GM12878 (cell line): Measurements from ENCODE around the gene BCL2. TPM values are rescaled to one million over a fixed set of nuclear protein-coding genes. Genes with fewer than 3 reads are reported as not detected.

ENCODE experiments used
- ATAC-seq: fragments of 200-7000 bp; cut with Tn5 transposase; 3 replicates; pipeline ENCODE4 v1.9.1; 2020; ENCODE audit warnings: mild to moderate bottlenecking, moderate library complexity
- BruUV-seq: library from RNA; stranded (reverse); fragments of 400-500 nt; replicated peaks from 2 replicates; lab custom pipeline; 2021; lab: Mats Ljungman, UMichigan
- CTCF ChIA-PET: fragments of 300-600 bp; sonication (Branson Sonifier 250); formaldehyde crosslinking; extraction: SDS; loops from one replicate; lab custom pipeline; 2021; ENCODE audit warnings: inconsistent platforms; lab: Yijun Ruan, JAX
- POLR2A ChIA-PET: fragments of 350-600 bp; formaldehyde crosslinking; extraction: SDS; loops from one replicate; lab custom pipeline; 2021; ENCODE audit warnings: inconsistent platforms; lab: Charles Lee
- RAD21 ChIA-PET: fragments of 300-600 bp; sonication (Branson Sonifier 250); formaldehyde crosslinking; loops from one replicate; lab custom pipeline; 2023; ENCODE audit warnings: antibody characterized with exemption; ENCODE audit not compliant: unreplicated experiment; lab: Charles Lee
- SMC1A ChIA-PET: fragments of 300-600 bp; sonication (Branson Sonifier 250); formaldehyde crosslinking; loops from one replicate; lab custom pipeline; 2023; ENCODE audit not compliant: unreplicated experiment, uncharacterized antibody; lab: Charles Lee
- DNase-seq: peaks from one replicate; pipeline ENCODE4 v3.0.0-alpha.2; 2011; ENCODE audit warnings: low read depth, low spot score
- FAIRE-seq: peaks from 3 replicates; lab custom pipeline; 2011; peaks lifted over from hg19 to GRCh38; lab: Jason Lieb, UNC
- H2AFZ ChIP-seq: 2 replicates; pipeline ENCODE4 v1.6.0; 2011; ENCODE audit warnings: low read depth, low read length, control low read depth; ENCODE audit not compliant: control insufficient read depth
- H3K27ac ChIP-seq: 2 replicates; pipeline ENCODE4 v1.5.1; 2011; ENCODE audit warnings: control low read depth; ENCODE audit not compliant: control insufficient read depth, insufficient read depth
- H3K27me3 ChIP-seq, 2 experiments: replicated peaks in 1 of 2; 2 replicates each; pipeline versions ENCODE4 v1.6.0 to v1.6.1; 2011; ENCODE audit warnings: low read length in 1 of 2; ENCODE audit not compliant: control insufficient read depth in 2 of 2, insufficient read depth in 2 of 2
- H3K36me3 ChIP-seq, 2 experiments: 2 replicates each; pipeline ENCODE4 v1.5.1; 2011; ENCODE audit warnings: low read length in 1 of 2; ENCODE audit not compliant: control insufficient read depth in 2 of 2, insufficient read depth in 2 of 2
- H3K4me1 ChIP-seq: 2 replicates; pipeline ENCODE4 v1.6.1; 2011; ENCODE audit warnings: mild to moderate bottlenecking, low read length, moderate library complexity, mixed read lengths; ENCODE audit not compliant: control insufficient read depth, insufficient read depth
- H3K4me2 ChIP-seq: 2 replicates; pipeline ENCODE4 v1.6.0; 2011; ENCODE audit warnings: control low read depth; ENCODE audit not compliant: control insufficient read depth, insufficient read depth
- H3K4me3 ChIP-seq: fragments of 200-600 bp; sonication (generic); 2 replicates; pipeline ENCODE4 v1.5.1; 2016
- H3K79me2 ChIP-seq: 2 replicates; pipeline ENCODE4 v1.6.0; 2011; ENCODE audit warnings: low read length; ENCODE audit not compliant: control insufficient read depth, insufficient read depth
- H3K9ac ChIP-seq: 2 replicates; pipeline ENCODE4 v1.8.0; 2011; ENCODE audit warnings: low read length, control low read depth, mixed read lengths; ENCODE audit not compliant: control insufficient read depth, insufficient read depth
- H3K9me3 ChIP-seq: replicated peaks from 3 replicates; pipeline ENCODE4 v1.5.1; 2011; ENCODE audit warnings: mild to moderate bottlenecking, low read length; ENCODE audit not compliant: control insufficient read depth, insufficient read depth
- H4K20me1 ChIP-seq: 2 replicates; pipeline ENCODE4 v1.6.0; 2011; ENCODE audit not compliant: control insufficient read depth, insufficient read depth
- EGR1 ChIP-seq, 2 experiments: IDR thresholded peaks; 1 replicate in 1 of 2; 2 replicates in 1 of 2; pipeline ENCODE4 v1.6.1; 2011 to 2012; ENCODE audit warnings: low read depth in 2 of 2, low read length in 2 of 2, borderline replicate concordance in 1 of 2, mild to moderate bottlenecking in 1 of 2, moderate library complexity in 1 of 2
- RBBP5 ChIP-seq: fragments of 200-600 bp; sonication (generic); conservative IDR thresholded peaks from 2 replicates; pipeline ENCODE4 v1.6.1; 2016
- WGBS: methylation state at CpG from one replicate; pipeline ENCODE4 v1.1.6; 2016; ENCODE audit warnings: low lambda C conversion rate; ENCODE audit not compliant: insufficient replicate concordance, insufficient coverage; ENCODE audit errors: missing lambda C conversion rate; 5-methylcytosine and 5-hydroxymethylcytosine counted together
- in situ Hi-C: fragments of 300-500 bp; cut with MboI; formaldehyde crosslinking; loops from 9 replicates; pipeline ENCODE4 v1.14.3; 2018; ENCODE audit warnings: mixed read lengths
- intact Hi-C: fragments of 100-400 bp; cut with micrococcal nuclease; formaldehyde crosslinking; loops from one replicate; pipeline ENCODE4 v1.14.2; 2022; ENCODE audit not compliant: unreplicated experiment
- polyA plus RNA-seq, 11 experiments: library from polyadenylated mRNA; depleted of rRNA in 4 of 11; unstranded in 6 of 11; stranded (reverse) in 5 of 11; fragments of >200 nt; fragmentation: Nextera tagmentation in 4 of 11; fragmentation: Illumina TruSeq in 1 of 11; extraction: Ambion mirVana in 4 of 11; extraction: Trizol in 1 of 11; gene quantifications; 1 replicate in 1 of 11; 2 replicates in 10 of 11; pipeline versions ENCODE4 v1.2.1 to v1.2.3, GENCODE V29; 2011 to 2016; ENCODE audit warnings: inconsistent platforms in 2 of 11, missing spikeins in 2 of 11, low read depth in 1 of 11
- total RNA-seq, 4 experiments: library from RNA; depleted of rRNA in 3 of 4; stranded (reverse); fragments of >200 nt in 3 of 4; fragmentation: Illumina TruSeq in 1 of 4; extraction: Trizol in 1 of 4; gene quantifications; 2 replicates each; pipeline versions ENCODE4 v1.2.1 to v1.2.3, GENCODE V29; 2013 to 2021
- TF ChIP-seq, protein P1 (sequence below): fragments of 450-650 bp; formaldehyde crosslinking; IDR thresholded peaks from 2 replicates; pipeline ENCODE4 v1.4.0; 2020; ENCODE audit warnings: mild to moderate bottlenecking, moderate library complexity
- TF ChIP-seq, protein P2 (sequence below): fragments of 450-650 bp; IDR thresholded peaks from 2 replicates; pipeline ENCODE4 v1.6.1; 2018; ENCODE audit warnings: mild to moderate bottlenecking, low read depth, moderate library complexity; ENCODE audit not compliant: partially characterized antibody
- TF ChIP-seq, protein P3 (sequence below): fragments of 450-650 bp; IDR thresholded peaks from 2 replicates; pipeline ENCODE4 v1.6.1; 2016; ENCODE audit warnings: mild to moderate bottlenecking, moderate library complexity, borderline replicate concordance
- TF ChIP-seq, protein P4 (sequence below): IDR thresholded peaks from 2 replicates; pipeline ENCODE4 v1.6.1; 2012; ENCODE audit warnings: low read depth, low read length, improper control_type of control experiment

BCL2 gene
- total and polyA plus RNA-seq, 10 of the 15 experiments (the other 5 are each of a cell fraction or from before 2014, with no cell fraction given): 4.1 to 47.8 (median 19.3) TPM

DNA sequence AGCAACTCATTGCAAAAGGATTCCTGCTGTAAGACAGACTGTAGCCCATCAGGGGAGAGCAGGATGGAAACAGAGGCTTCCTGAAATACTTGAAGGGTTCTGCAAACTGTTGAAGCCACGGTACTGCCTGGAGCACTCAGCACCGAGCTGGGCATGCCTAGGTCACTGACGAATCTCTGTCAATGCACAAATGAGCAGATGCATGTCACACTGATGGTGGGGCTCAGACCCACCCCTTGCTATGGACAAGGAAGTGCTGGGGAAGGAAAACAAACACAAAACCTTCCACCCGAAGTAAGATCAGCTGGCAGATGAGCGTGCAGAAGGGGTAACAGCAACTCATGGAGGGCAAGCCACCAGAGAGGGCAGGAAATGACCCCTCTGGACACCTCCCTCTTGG, 136.7 kb downstream of the BCL2 start:
- Histone ChIP-seq H3K4me3 (peak overlapping the region; percentile 28; the same call in 1 of the 2 replicates), H3K36me3 (peaks cover 1 to 4% of the 10 kb centered on the region in 2 experiments; a peak in 3 of 4 replicates), H3K4me1 (peaks cover 93% of the 10 kb centered on the region), H4K20me1 (no peaks in the 10 kb centered on the region), H3K9me3 (no peaks in the 10 kb centered on the region; the same call in 2 of the 3 replicates), H2AFZ (no peak overlapping the region), H3K4me2 (peak overlapping the region; percentile 87), H3K27ac (peak overlapping the region; percentile 90), H3K79me2 (peaks cover 94% of the 10 kb centered on the region), H3K9ac (no peak overlapping the region), H3K27me3 (no peaks in the 10 kb centered on the region)
- ChIA-PET SMC1A (interaction anchor here (0.7 to 4.5 kb wide), 10 partner anchors 9 to 142 kb away, joined by 3 to 50 read pairs (median 5); no protein-coding TSS in a partner anchor), POLR2A (interaction anchor here (0.8 to 2.2 kb wide), 3 partner anchors 25 to 132 kb away, joined by 3 to 7 read pairs (median 3); no protein-coding TSS in a partner anchor), CTCF (interaction anchor here (0.6 to 0.9 kb wide), 2 partner anchors 9 to 164 kb away, joined by 3 to 5 read pairs; no protein-coding TSS in a partner anchor), RAD21 (interaction anchor here (1.7 to 5.5 kb wide), 5 partner anchors 9 to 132 kb away, joined by 4 to 51 read pairs (median 9); no protein-coding TSS in a partner anchor)
- 3% methylated on average over 5 of the region's 5 CpGs for WGBS
- no peak for FAIRE-seq
- DNase-seq: no peak
- no TSS peak for BruUV-seq
- in situ Hi-C loops (no loop called here), intact Hi-C loops (no loop called here)
- peak; percentile 7 for ATAC-seq
- TF ChIP-seq, protein P1, sequence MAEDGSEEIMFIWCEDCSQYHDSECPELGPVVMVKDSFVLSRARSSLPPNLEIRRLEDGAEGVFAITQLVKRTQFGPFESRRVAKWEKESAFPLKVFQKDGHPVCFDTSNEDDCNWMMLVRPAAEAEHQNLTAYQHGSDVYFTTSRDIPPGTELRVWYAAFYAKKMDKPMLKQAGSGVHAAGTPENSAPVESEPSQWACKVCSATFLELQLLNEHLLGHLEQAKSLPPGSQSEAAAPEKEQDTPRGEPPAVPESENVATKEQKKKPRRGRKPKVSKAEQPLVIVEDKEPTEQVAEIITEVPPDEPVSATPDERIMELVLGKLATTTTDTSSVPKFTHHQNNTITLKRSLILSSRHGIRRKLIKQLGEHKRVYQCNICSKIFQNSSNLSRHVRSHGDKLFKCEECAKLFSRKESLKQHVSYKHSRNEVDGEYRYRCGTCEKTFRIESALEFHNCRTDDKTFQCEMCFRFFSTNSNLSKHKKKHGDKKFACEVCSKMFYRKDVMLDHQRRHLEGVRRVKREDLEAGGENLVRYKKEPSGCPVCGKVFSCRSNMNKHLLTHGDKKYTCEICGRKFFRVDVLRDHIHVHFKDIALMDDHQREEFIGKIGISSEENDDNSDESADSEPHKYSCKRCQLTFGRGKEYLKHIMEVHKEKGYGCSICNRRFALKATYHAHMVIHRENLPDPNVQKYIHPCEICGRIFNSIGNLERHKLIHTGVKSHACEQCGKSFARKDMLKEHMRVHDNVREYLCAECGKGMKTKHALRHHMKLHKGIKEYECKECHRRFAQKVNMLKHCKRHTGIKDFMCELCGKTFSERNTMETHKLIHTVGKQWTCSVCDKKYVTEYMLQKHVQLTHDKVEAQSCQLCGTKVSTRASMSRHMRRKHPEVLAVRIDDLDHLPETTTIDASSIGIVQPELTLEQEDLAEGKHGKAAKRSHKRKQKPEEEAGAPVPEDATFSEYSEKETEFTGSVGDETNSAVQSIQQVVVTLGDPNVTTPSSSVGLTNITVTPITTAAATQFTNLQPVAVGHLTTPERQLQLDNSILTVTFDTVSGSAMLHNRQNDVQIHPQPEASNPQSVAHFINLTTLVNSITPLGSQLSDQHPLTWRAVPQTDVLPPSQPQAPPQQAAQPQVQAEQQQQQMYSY (CRISPR knock-in tag): no peak
- TF ChIP-seq RBBP5: no peak
- TF ChIP-seq, protein P2, sequence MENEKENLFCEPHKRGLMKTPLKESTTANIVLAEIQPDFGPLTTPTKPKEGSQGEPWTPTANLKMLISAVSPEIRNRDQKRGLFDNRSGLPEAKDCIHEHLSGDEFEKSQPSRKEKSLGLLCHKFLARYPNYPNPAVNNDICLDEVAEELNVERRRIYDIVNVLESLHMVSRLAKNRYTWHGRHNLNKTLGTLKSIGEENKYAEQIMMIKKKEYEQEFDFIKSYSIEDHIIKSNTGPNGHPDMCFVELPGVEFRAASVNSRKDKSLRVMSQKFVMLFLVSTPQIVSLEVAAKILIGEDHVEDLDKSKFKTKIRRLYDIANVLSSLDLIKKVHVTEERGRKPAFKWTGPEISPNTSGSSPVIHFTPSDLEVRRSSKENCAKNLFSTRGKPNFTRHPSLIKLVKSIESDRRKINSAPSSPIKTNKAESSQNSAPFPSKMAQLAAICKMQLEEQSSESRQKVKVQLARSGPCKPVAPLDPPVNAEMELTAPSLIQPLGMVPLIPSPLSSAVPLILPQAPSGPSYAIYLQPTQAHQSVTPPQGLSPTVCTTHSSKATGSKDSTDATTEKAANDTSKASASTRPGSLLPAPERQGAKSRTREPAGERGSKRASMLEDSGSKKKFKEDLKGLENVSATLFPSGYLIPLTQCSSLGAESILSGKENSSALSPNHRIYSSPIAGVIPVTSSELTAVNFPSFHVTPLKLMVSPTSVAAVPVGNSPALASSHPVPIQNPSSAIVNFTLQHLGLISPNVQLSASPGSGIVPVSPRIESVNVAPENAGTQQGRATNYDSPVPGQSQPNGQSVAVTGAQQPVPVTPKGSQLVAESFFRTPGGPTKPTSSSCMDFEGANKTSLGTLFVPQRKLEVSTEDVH: no peak
- TF ChIP-seq, protein P3, sequence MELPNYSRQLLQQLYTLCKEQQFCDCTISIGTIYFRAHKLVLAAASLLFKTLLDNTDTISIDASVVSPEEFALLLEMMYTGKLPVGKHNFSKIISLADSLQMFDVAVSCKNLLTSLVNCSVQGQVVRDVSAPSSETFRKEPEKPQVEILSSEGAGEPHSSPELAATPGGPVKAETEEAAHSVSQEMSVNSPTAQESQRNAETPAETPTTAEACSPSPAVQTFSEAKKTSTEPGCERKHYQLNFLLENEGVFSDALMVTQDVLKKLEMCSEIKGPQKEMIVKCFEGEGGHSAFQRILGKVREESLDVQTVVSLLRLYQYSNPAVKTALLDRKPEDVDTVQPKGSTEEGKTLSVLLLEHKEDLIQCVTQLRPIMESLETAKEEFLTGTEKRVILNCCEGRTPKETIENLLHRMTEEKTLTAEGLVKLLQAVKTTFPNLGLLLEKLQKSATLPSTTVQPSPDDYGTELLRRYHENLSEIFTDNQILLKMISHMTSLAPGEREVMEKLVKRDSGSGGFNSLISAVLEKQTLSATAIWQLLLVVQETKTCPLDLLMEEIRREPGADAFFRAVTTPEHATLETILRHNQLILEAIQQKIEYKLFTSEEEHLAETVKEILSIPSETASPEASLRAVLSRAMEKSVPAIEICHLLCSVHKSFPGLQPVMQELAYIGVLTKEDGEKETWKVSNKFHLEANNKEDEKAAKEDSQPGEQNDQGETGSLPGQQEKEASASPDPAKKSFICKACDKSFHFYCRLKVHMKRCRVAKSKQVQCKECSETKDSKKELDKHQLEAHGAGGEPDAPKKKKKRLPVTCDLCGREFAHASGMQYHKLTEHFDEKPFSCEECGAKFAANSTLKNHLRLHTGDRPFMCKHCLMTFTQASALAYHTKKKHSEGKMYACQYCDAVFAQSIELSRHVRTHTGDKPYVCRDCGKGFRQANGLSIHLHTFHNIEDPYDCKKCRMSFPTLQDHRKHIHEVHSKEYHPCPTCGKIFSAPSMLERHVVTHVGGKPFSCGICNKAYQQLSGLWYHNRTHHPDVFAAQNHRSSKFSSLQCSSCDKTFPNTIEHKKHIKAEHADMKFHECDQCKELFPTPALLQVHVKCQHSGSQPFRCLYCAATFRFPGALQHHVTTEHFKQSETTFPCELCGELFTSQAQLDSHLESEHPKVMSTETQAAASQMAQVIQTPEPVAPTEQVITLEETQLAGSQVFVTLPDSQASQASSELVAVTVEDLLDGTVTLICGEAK: no peak
- TF ChIP-seq, protein P4, sequence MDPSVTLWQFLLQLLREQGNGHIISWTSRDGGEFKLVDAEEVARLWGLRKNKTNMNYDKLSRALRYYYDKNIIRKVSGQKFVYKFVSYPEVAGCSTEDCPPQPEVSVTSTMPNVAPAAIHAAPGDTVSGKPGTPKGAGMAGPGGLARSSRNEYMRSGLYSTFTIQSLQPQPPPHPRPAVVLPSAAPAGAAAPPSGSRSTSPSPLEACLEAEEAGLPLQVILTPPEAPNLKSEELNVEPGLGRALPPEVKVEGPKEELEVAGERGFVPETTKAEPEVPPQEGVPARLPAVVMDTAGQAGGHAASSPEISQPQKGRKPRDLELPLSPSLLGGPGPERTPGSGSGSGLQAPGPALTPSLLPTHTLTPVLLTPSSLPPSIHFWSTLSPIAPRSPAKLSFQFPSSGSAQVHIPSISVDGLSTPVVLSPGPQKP: no peak
- no peak for TF ChIP-seq EGR1 (IDR thresholded peaks at IDR 0.05; ENCODE audit: borderline replicate concordance in 1 of 2, low read depth in 2 of 2, low read length in 2 of 2)
